Measurements from ENCODE around the gene HEPHL1.

Gene HEPHL1

GRCh38 chr11:94043241-94043640 lies 22.1 kb downstream of the HEPHL1 start:
- Histone ChIP-seq H3K36me3 (ENCODE audit: control insufficient read depth, insufficient read depth, low read length) (no peaks in the 10 kb centered on the region), H3K27me3 (ENCODE audit: control insufficient read depth, insufficient read depth, low read length) (no peaks in the 10 kb centered on the region)

GRCh38 chr11:94046796-94047195 lies 25.6 kb downstream of the HEPHL1 start:
- Histone ChIP-seq H3K36me3 (ENCODE audit: control insufficient read depth, insufficient read depth, low read length) (no peaks in the 10 kb centered on the region), H3K9ac (ENCODE audit: low read depth, low read length) (no peak overlapping the region), H3K27ac (ENCODE audit: low read depth, low read length) (no peak overlapping the region), H3K4me1 (ENCODE audit: control insufficient read depth, insufficient read depth, low read length) (no peaks in the 10 kb centered on the region), H3K27me3 (ENCODE audit: control insufficient read depth, insufficient read depth, low read length) (no peaks in the 10 kb centered on the region), H3K9me3 (ENCODE audit: control insufficient read depth, insufficient read depth, low read length) (no peaks in the 10 kb centered on the region), H3K4me3 (ENCODE audit: low read depth, low read length) (no peak overlapping the region)

More at GRCh38 chr11:94043241-94043640, 22.1 kb downstream of the HEPHL1 start:
- H3K9me3 ChIP-seq (ENCODE audit: control insufficient read depth, insufficient read depth, low read length) = no peaks in the 10 kb centered on the region
- no peak overlapping the region for H3K9ac ChIP-seq (ENCODE audit: low read depth, low read length)
- H3K4me1 ChIP-seq (ENCODE audit: control insufficient read depth, insufficient read depth, low read length) = no peaks in the 10 kb centered on the region
- H3K27ac ChIP-seq (ENCODE audit: low read depth, low read length) = no peak overlapping the region
- H3K4me3 ChIP-seq (ENCODE audit: low read depth, low read length) = no peak overlapping the region

DNA sequence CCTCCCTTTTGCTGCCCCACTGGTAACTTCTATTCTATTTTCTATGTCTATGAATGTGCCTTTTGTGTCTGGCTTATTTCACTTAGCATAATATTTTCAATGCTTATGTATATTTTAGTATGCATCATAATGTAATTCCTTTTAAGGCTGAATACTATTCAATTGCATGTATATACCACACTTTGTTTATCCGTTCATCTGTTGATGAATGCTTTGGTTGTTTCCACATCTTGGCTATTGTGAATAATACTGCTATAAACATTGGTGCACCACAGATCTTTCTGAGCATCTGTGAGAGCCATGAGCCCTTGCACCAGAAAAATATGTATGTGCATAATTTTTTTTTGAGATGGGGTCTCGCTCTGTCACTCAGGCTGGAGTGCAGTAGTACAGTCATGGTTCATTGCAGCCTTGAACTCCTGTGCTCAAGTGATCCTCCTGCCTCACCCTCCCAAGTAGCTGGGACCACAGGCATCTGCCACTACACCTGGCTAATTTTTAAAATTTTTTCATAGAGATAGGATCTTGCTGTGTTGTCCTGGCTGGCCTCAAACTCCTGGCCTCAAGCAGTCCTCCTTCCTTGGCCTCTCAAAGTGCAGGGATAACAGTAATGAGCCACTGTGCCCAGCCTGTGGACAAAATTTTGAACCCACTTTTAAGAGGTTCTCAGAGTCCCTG lies 27.0 kb downstream of the HEPHL1 start:
- no peak overlapping the region for H3K9ac ChIP-seq (ENCODE audit: low read depth, low read length)
- H3K4me1 ChIP-seq (ENCODE audit: control insufficient read depth, insufficient read depth, low read length) = no peaks in the 10 kb centered on the region
- H3K27ac ChIP-seq (ENCODE audit: low read depth, low read length) = no peak overlapping the region
- no peaks in the 10 kb centered on the region for H3K9me3 ChIP-seq (ENCODE audit: control insufficient read depth, insufficient read depth, low read length)
- H3K4me3 ChIP-seq (ENCODE audit: low read depth, low read length) = no peak overlapping the region
- no peaks in the 10 kb centered on the region for H3K36me3 ChIP-seq (ENCODE audit: control insufficient read depth, insufficient read depth, low read length)
- H3K27me3 ChIP-seq (ENCODE audit: control insufficient read depth, insufficient read depth, low read length) = no peaks in the 10 kb centered on the region

GRCh38 chr11:94049351-94049750 lies 28.2 kb downstream of the HEPHL1 start:
- Histone ChIP-seq H3K9ac (ENCODE audit: low read depth, low read length) (no peak overlapping the region), H3K27ac (ENCODE audit: low read depth, low read length) (no peak overlapping the region), H3K27me3 (ENCODE audit: control insufficient read depth, insufficient read depth, low read length) (no peaks in the 10 kb centered on the region)

DNA sequence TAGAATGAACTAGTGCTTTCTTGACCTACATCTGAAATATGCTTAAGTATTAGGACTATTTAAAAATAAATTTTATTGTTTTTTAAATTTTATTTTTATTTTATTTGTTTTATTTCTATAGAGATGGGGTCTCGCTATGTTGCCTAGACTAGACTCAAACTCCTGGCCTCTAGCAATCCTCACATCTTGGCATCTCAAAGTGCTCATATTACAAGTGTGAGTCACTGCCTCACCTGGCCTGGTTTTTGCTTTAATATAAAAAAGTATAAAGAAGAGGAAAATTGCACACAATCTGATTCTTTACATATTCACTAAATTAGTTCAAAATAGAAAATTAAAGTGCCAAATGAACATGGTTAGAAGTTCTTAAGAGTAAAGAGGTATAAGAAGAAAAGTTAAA lies 37.5 kb downstream of the HEPHL1 start:
- Histone ChIP-seq H3K27me3 (ENCODE audit: control insufficient read depth, insufficient read depth, low read length) (no peaks in the 10 kb centered on the region), H3K27ac (ENCODE audit: low read depth, low read length) (no peak overlapping the region), H3K9me3 (ENCODE audit: control insufficient read depth, insufficient read depth, low read length) (no peaks in the 10 kb centered on the region), H3K4me1 (ENCODE audit: control insufficient read depth, insufficient read depth, low read length) (no peaks in the 10 kb centered on the region), H3K4me3 (ENCODE audit: low read depth, low read length) (no peak overlapping the region), H3K36me3 (ENCODE audit: control insufficient read depth, insufficient read depth, low read length) (no peaks in the 10 kb centered on the region), H3K9ac (ENCODE audit: low read depth, low read length) (no peak overlapping the region)

More at GRCh38 chr11:94049351-94049750, 28.2 kb downstream of the HEPHL1 start:
- Histone ChIP-seq H3K36me3 (ENCODE audit: control insufficient read depth, insufficient read depth, low read length) (no peaks in the 10 kb centered on the region), H3K4me3 (ENCODE audit: low read depth, low read length) (no peak overlapping the region), H3K4me1 (ENCODE audit: control insufficient read depth, insufficient read depth, low read length) (no peaks in the 10 kb centered on the region), H3K9me3 (ENCODE audit: control insufficient read depth, insufficient read depth, low read length) (no peaks in the 10 kb centered on the region)

- no peaks in the 10 kb centered on the region for H3K9me3 ChIP-seq (ENCODE audit: control insufficient read depth, insufficient read depth, low read length)
These were observed 37.9 kb downstream of the HEPHL1 start for GRCh38 chr11:94059065-94059464.

DNA sequence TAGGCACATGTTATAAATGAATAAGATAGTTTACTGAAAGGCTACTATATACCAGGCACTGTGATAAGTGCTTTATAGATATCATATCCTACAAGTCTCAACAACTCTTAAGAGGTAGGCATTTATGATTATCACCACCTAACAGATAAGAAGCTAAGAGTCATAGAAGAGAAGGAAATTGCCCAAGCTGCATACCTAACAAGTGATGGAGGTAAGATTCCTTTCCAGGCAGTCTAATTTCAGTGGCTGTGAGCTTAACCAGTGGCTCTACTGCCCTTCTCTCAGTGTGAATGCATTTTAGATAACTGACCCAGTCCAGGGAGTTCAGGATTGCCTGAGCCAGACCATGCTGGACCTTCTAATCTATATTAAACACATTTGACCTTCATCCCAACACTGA lies 39.2 kb downstream of the HEPHL1 start:
- Histone ChIP-seq H3K4me1 (ENCODE audit: control insufficient read depth, insufficient read depth, low read length) (no peaks in the 10 kb centered on the region), H3K27me3 (ENCODE audit: control insufficient read depth, insufficient read depth, low read length) (no peaks in the 10 kb centered on the region), H3K36me3 (ENCODE audit: control insufficient read depth, insufficient read depth, low read length) (no peaks in the 10 kb centered on the region), H3K9ac (ENCODE audit: low read depth, low read length) (no peak overlapping the region), H3K27ac (ENCODE audit: low read depth, low read length) (no peak overlapping the region), H3K9me3 (ENCODE audit: control insufficient read depth, insufficient read depth, low read length) (no peaks in the 10 kb centered on the region), H3K4me3 (ENCODE audit: low read depth, low read length) (no peak overlapping the region)

More at GRCh38 chr11:94059065-94059464, 37.9 kb downstream of the HEPHL1 start:
- Histone ChIP-seq H3K4me1 (ENCODE audit: control insufficient read depth, insufficient read depth, low read length) (no peaks in the 10 kb centered on the region), H3K27ac (ENCODE audit: low read depth, low read length) (no peak overlapping the region), H3K36me3 (ENCODE audit: control insufficient read depth, insufficient read depth, low read length) (no peaks in the 10 kb centered on the region), H3K9ac (ENCODE audit: low read depth, low read length) (no peak overlapping the region), H3K4me3 (ENCODE audit: low read depth, low read length) (no peak overlapping the region), H3K27me3 (ENCODE audit: control insufficient read depth, insufficient read depth, low read length) (no peaks in the 10 kb centered on the region)

DNA sequence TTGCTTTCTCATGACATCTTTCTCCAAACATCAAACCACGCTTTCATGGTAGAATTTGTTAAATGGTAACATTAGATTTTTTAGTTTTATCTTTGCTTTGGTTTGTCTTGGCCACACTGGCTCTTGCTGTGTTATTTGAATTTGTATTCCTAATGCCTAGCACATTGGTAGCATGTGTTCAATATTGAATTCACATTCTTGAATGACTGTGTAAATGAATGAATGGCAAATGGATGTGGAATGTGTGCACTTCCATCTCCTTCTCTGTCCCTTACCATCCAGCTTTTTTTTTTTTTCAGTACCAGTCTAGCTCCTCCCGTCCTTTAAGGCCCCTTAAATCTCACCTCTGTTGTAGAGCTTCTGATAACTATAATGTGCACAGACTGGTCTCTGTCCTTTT lies 41.2 kb downstream of the HEPHL1 start:
- no peaks in the 10 kb centered on the region for H3K9me3 ChIP-seq (ENCODE audit: control insufficient read depth, insufficient read depth, low read length)
- H3K36me3 ChIP-seq (ENCODE audit: control insufficient read depth, insufficient read depth, low read length) = no peaks in the 10 kb centered on the region
- H3K4me3 ChIP-seq (ENCODE audit: low read depth, low read length) = no peak overlapping the region
- no peaks in the 10 kb centered on the region for H3K4me1 ChIP-seq (ENCODE audit: control insufficient read depth, insufficient read depth, low read length)
- no peak overlapping the region for H3K9ac ChIP-seq (ENCODE audit: low read depth, low read length)
- no peaks in the 10 kb centered on the region for H3K27me3 ChIP-seq (ENCODE audit: control insufficient read depth, insufficient read depth, low read length)
- H3K27ac ChIP-seq (ENCODE audit: low read depth, low read length) = no peak overlapping the region

DNA sequence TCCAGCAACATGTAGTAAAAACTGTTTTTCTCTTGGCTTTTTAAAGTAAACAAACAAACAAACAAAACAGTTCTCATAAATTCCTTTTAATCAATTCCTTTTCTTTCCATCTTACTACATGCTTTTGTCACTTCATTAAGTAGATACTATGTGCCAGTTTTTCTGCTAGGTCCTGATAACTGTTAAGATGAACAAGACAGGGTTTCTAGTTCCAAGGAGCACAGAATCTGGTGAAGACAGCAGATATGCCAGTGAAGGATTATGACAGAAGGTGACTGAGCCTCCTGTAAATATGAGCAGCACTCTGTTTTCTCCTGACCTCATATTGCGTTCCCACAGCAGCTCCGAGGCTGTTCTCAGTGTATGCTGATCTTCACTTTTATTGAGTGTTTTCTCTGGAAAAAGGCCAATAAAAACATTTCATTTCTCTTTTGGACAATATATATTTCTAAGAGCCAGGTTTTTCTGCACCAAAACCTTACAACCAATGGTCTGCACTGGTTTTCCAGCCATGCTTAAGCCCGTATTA lies 45.8 kb downstream of the HEPHL1 start:
- no peak overlapping the region for H3K27ac ChIP-seq (ENCODE audit: low read depth, low read length)
- H3K4me3 ChIP-seq (ENCODE audit: low read depth, low read length) = no peak overlapping the region
- H3K9me3 ChIP-seq (ENCODE audit: control insufficient read depth, insufficient read depth, low read length) = no peaks in the 10 kb centered on the region
- no peaks in the 10 kb centered on the region for H3K27me3 ChIP-seq (ENCODE audit: control insufficient read depth, insufficient read depth, low read length)
- H3K36me3 ChIP-seq (ENCODE audit: control insufficient read depth, insufficient read depth, low read length) = no peaks in the 10 kb centered on the region
- H3K9ac ChIP-seq (ENCODE audit: low read depth, low read length) = no peak overlapping the region
- H3K4me1 ChIP-seq (ENCODE audit: control insufficient read depth, insufficient read depth, low read length) = no peaks in the 10 kb centered on the region

- H3K9ac ChIP-seq (ENCODE audit: low read depth, low read length) = no peak overlapping the region
- no peaks in the 10 kb centered on the region for H3K36me3 ChIP-seq (ENCODE audit: control insufficient read depth, insufficient read depth, low read length)
- no peaks in the 10 kb centered on the region for H3K27me3 ChIP-seq (ENCODE audit: control insufficient read depth, insufficient read depth, low read length)
- no peak overlapping the region for H3K27ac ChIP-seq (ENCODE audit: low read depth, low read length)
- no peak overlapping the region for H3K4me3 ChIP-seq (ENCODE audit: low read depth, low read length)
- no peaks in the 10 kb centered on the region for H3K9me3 ChIP-seq (ENCODE audit: control insufficient read depth, insufficient read depth, low read length)
- H3K4me1 ChIP-seq (ENCODE audit: control insufficient read depth, insufficient read depth, low read length) = no peaks in the 10 kb centered on the region
These were observed 47.6 kb downstream of the HEPHL1 start for GRCh38 chr11:94068764-94069163.

DNA sequence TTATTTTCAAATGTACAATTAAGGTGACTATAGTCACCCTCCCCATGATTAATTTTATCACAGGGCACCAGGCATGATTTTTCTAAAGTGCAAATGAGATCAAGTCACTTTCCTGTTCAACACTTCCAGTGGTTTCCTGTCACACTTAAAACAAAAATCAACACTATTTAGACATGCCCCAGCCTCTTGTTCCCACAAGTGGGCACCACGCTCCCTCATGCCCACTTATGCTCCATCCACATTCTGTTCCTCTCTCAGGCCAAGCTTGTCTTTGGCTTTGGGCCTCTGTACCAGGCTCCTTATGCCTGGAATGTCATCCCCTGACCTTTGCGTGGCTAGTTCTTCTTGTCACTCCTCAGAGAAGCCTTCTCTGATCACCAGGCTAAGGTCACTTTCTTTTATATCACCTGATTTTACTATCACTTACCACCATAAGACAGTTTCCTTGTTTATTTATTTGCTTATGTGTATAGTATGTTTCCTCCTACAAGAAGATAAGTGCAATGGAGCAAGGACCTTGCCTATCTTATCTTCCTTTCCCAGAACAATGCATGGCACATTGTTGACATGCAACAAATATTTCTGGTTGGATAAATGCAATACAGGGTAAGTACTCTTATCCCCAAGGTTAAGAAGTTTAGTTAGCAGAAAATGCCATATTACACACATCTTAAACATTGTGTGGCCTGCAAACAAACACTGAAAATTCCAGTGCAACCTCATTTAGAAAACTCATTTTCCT lies 56.6 kb downstream of the HEPHL1 start:
- Histone ChIP-seq H3K9me3 (ENCODE audit: control insufficient read depth, insufficient read depth, low read length) (no peaks in the 10 kb centered on the region), H3K27me3 (ENCODE audit: control insufficient read depth, insufficient read depth, low read length) (no peaks in the 10 kb centered on the region), H3K27ac (ENCODE audit: low read depth, low read length) (no peak overlapping the region), H3K36me3 (ENCODE audit: control insufficient read depth, insufficient read depth, low read length) (no peaks in the 10 kb centered on the region), H3K4me3 (ENCODE audit: low read depth, low read length) (no peak overlapping the region), H3K4me1 (ENCODE audit: control insufficient read depth, insufficient read depth, low read length) (no peaks in the 10 kb centered on the region), H3K9ac (ENCODE audit: low read depth, low read length) (no peak overlapping the region)

All from HUES48 (cell line).